ENCODE data around the gene BLTP2. TPM values are rescaled to one million over a fixed set of nuclear protein-coding genes. Genes with fewer than 3 reads are reported as not detected.

BLTP2 gene
- total RNA-seq, 1 experiment from 2014 or later, result 139 TPM

DNA sequence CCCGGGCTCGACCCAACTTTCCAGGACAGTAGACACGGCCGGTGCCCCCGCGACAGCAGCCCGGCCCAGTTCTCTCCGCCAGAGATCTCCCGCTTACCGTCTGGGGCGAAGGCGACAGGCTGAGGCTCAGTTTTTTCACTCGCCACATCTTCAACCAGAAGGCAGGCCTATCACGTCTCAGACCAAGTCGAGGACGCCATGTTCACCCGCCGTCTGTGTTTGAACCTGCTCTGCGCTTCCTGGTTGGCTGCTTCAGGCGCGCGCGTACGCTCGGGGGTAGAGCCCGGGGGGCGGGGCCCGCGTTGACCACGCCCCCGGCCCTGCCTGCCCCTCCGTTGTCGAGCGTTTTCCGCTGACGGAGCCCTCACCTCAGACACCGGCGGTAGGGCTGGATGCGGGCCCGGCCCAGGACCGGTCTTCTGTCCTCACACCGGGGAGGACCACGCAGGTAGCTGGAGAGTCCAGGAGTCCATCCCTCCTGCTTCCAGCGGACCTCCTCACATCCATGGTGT, 46.1 kb downstream of the BLTP2 start, which contains the start of gene SPAG5 (continued):
- TF ChIP-seq TCF7 (CRISPR knock-in tag; IDR thresholded peaks at IDR 0.05; ENCODE audit: low read depth) (no peak), ZNF232 (CRISPR knock-in tag; IDR thresholded peaks at IDR 0.05) (0 out of 2 replicates have a peak, but pooled peaks have one; percentile 34), ZNF263 (CRISPR knock-in tag; IDR thresholded peaks at IDR 0.05; ENCODE audit: low read depth) (no peak), HMGA2 (CRISPR knock-in tag; IDR thresholded peaks at IDR 0.05) (no peak), RELA (CRISPR knock-in tag; IDR thresholded peaks at IDR 0.05; ENCODE audit: borderline replicate concordance) (no peak), JUN (CRISPR knock-in tag; IDR thresholded peaks at IDR 0.05) (no peak), KAT7 (CRISPR knock-in tag; IDR thresholded peaks at IDR 0.05; ENCODE audit: borderline replicate concordance) (no peak), FOXK1 (CRISPR knock-in tag; IDR thresholded peaks at IDR 0.05) (peak; percentile 63; the same call in 1 of the 2 replicates), GTF2I (CRISPR knock-in tag; conservative IDR thresholded peaks at IDR 0.05) (no peak), GRHL2 (CRISPR knock-in tag; IDR thresholded peaks at IDR 0.05; ENCODE audit: insufficient replicate concordance, severe bottlenecking) (no peak), GABPB1 (CRISPR knock-in tag; IDR thresholded peaks at IDR 0.05) (no peak; the same call in 1 of the 2 replicates), NFYB (CRISPR knock-in tag; conservative IDR thresholded peaks at IDR 0.05; ENCODE audit: low read depth) (peak; percentile 63), ZNF671 (CRISPR knock-in tag; IDR thresholded peaks at IDR 0.05) (no peak), SMAD3 (CRISPR knock-in tag; IDR thresholded peaks at IDR 0.05; ENCODE audit: borderline replicate concordance) (no peak), RORB (CRISPR knock-in tag; IDR thresholded peaks at IDR 0.05) (no peak), SOX15 (CRISPR knock-in tag; IDR thresholded peaks at IDR 0.05) (no peak), ZNF423 (CRISPR knock-in tag; IDR thresholded peaks at IDR 0.05) (no peak)
- TF ChIP-seq, protein P1, sequence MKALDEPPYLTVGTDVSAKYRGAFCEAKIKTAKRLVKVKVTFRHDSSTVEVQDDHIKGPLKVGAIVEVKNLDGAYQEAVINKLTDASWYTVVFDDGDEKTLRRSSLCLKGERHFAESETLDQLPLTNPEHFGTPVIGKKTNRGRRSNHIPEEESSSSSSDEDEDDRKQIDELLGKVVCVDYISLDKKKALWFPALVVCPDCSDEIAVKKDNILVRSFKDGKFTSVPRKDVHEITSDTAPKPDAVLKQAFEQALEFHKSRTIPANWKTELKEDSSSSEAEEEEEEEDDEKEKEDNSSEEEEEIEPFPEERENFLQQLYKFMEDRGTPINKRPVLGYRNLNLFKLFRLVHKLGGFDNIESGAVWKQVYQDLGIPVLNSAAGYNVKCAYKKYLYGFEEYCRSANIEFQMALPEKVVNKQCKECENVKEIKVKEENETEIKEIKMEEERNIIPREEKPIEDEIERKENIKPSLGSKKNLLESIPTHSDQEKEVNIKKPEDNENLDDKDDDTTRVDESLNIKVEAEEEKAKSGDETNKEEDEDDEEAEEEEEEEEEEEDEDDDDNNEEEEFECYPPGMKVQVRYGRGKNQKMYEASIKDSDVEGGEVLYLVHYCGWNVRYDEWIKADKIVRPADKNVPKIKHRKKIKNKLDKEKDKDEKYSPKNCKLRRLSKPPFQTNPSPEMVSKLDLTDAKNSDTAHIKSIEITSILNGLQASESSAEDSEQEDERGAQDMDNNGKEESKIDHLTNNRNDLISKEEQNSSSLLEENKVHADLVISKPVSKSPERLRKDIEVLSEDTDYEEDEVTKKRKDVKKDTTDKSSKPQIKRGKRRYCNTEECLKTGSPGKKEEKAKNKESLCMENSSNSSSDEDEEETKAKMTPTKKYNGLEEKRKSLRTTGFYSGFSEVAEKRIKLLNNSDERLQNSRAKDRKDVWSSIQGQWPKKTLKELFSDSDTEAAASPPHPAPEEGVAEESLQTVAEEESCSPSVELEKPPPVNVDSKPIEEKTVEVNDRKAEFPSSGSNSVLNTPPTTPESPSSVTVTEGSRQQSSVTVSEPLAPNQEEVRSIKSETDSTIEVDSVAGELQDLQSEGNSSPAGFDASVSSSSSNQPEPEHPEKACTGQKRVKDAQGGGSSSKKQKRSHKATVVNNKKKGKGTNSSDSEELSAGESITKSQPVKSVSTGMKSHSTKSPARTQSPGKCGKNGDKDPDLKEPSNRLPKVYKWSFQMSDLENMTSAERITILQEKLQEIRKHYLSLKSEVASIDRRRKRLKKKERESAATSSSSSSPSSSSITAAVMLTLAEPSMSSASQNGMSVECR (CRISPR knock-in tag; IDR thresholded peaks at IDR 0.05; ENCODE audit: borderline replicate concordance), result peak; percentile 40; the same call in 1 of the 2 replicates
- TF ChIP-seq, protein P2, sequence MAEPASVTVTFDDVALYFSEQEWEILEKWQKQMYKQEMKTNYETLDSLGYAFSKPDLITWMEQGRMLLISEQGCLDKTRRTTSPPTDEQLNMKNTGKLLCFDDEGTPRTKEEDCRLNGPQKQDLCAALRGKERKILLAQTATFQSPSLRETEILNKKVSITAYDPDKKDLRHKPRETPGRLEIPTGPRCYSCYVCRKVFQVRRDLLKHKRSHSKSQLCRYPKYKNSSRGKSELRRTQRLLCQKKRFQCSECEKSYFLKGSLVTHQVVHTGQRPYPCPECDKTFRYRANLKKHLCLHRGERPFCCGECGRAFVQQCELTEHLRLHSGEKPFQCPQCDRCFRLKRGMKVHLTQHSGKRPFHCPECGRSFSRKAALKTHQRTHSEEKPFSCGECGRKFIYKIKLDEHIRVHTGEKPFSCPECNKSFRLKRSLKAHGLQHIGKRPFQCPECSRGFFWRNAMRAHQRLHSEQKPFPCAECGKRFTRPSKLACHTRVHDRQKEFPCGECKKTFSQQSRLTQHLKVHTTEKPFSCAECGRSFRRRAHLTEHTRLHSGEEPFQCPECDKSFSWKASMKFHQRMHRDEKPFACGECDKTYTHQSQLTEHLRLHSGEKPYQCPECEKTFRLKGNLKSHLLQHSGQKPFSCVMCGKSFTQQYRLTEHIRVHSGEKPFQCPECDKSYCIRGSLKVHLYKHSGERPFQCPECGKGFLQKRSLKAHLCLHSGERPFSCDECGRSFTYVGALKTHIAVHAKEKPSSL (CRISPR knock-in tag; conservative IDR thresholded peaks at IDR 0.05), result no peak
- TF ChIP-seq, protein P3, sequence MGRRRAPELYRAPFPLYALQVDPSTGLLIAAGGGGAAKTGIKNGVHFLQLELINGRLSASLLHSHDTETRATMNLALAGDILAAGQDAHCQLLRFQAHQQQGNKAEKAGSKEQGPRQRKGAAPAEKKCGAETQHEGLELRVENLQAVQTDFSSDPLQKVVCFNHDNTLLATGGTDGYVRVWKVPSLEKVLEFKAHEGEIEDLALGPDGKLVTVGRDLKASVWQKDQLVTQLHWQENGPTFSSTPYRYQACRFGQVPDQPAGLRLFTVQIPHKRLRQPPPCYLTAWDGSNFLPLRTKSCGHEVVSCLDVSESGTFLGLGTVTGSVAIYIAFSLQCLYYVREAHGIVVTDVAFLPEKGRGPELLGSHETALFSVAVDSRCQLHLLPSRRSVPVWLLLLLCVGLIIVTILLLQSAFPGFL (CRISPR knock-in tag; IDR thresholded peaks at IDR 0.05; ENCODE audit: borderline replicate concordance), result no peak
- TF ChIP-seq, protein P4, sequence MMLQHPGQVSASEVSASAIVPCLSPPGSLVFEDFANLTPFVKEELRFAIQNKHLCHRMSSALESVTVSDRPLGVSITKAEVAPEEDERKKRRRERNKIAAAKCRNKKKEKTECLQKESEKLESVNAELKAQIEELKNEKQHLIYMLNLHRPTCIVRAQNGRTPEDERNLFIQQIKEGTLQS (CRISPR knock-in tag; conservative IDR thresholded peaks at IDR 0.05), result no peak
- TF ChIP-seq, protein P5, sequence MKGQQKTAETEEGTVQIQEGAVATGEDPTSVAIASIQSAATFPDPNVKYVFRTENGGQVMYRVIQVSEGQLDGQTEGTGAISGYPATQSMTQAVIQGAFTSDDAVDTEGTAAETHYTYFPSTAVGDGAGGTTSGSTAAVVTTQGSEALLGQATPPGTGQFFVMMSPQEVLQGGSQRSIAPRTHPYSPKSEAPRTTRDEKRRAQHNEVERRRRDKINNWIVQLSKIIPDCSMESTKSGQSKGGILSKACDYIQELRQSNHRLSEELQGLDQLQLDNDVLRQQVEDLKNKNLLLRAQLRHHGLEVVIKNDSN (CRISPR knock-in tag; IDR thresholded peaks at IDR 0.05), result 0 out of 2 replicates have a peak, but pooled peaks have one; percentile 15
- TF ChIP-seq, protein P6, sequence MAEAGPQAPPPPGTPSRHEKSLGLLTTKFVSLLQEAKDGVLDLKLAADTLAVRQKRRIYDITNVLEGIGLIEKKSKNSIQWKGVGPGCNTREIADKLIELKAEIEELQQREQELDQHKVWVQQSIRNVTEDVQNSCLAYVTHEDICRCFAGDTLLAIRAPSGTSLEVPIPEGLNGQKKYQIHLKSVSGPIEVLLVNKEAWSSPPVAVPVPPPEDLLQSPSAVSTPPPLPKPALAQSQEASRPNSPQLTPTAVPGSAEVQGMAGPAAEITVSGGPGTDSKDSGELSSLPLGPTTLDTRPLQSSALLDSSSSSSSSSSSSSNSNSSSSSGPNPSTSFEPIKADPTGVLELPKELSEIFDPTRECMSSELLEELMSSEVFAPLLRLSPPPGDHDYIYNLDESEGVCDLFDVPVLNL (CRISPR knock-in tag; IDR thresholded peaks at IDR 0.05; ENCODE audit: borderline replicate concordance, low read depth), result peak; percentile 96
- TF ChIP-seq, protein P7, sequence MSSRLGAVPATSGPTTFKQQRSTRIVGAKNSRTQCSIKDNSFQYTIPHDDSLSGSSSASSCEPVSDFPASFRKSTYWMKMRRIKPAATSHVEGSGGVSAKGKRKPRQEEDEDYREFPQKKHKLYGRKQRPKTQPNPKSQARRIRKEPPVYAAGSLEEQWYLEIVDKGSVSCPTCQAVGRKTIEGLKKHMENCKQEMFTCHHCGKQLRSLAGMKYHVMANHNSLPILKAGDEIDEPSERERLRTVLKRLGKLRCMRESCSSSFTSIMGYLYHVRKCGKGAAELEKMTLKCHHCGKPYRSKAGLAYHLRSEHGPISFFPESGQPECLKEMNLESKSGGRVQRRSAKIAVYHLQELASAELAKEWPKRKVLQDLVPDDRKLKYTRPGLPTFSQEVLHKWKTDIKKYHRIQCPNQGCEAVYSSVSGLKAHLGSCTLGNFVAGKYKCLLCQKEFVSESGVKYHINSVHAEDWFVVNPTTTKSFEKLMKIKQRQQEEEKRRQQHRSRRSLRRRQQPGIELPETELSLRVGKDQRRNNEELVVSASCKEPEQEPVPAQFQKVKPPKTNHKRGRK (CRISPR knock-in tag; IDR thresholded peaks at IDR 0.05; ENCODE audit: borderline replicate concordance), result no peak
- TF ChIP-seq, protein P8, sequence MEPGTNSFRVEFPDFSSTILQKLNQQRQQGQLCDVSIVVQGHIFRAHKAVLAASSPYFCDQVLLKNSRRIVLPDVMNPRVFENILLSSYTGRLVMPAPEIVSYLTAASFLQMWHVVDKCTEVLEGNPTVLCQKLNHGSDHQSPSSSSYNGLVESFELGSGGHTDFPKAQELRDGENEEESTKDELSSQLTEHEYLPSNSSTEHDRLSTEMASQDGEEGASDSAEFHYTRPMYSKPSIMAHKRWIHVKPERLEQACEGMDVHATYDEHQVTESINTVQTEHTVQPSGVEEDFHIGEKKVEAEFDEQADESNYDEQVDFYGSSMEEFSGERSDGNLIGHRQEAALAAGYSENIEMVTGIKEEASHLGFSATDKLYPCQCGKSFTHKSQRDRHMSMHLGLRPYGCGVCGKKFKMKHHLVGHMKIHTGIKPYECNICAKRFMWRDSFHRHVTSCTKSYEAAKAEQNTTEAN (CRISPR knock-in tag; IDR thresholded peaks at IDR 0.05), result no peak
- TF ChIP-seq, protein P9, sequence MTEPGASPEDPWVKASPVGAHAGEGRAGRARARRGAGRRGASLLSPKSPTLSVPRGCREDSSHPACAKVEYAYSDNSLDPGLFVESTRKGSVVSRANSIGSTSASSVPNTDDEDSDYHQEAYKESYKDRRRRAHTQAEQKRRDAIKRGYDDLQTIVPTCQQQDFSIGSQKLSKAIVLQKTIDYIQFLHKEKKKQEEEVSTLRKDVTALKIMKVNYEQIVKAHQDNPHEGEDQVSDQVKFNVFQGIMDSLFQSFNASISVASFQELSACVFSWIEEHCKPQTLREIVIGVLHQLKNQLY (CRISPR knock-in tag; IDR thresholded peaks at IDR 0.05), result no peak

All from WTC11 (cell line).